Measurements from ENCODE around the gene BRME1.

DNA sequence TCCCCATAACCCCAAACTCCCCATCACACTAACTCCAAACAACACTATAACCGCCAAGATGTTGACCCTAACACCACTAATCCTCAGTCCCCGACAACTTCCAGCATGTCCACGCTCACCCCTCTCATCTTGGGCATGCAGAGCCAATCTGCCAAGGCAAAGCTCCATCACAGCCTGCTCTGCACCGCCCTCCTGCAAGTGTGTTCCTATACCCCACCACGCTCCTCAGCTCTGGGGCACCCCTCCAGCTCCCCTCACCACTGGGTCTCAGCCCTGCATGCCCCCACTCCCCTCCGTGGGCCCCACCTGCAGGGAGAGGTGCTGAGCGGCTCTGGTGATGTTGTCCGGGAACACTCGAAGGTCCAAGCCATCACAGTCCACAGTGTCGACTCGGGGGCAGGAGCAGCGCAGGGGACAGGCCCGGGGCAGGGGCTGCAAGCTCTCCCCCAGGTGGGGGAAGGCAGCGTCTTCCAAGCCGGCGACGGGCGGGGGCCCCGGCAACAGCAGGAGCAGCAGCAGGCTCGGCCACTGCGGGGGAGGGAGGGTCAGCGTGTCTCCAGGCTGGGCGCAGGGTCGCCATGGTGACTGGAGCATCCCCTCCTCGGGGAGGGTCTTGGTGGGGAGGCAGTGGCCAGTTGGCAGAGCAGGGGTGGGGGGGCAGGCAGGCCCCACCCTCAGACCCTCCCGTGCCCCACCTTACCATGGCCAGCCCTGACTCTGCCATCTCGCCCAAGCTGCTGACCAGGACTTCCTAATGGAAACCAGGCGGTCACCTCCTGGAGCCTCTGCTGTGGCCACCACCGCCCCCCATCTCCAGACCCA, 31.8 kb upstream of the BRME1 start:
- TF ChIP-seq SP1 (IDR thresholded peaks at IDR 0.05) (no peak), FOXA1 (IDR thresholded peaks at IDR 0.05) (no peak), HDGF (IDR thresholded peaks at IDR 0.05; ENCODE audit: borderline replicate concordance) (no peak), NFRKB (IDR thresholded peaks at IDR 0.05) (no peak), TARDBP (IDR thresholded peaks at IDR 0.05) (no peak), FOXM1 (IDR thresholded peaks at IDR 0.05; ENCODE audit: borderline replicate concordance) (no peak)
